CD4-positive, alpha-beta T cell treated with Interleukin-2 at 100 ng/mL for 4 hours (primary cell): Measurements from ENCODE around the gene PSMF1.
"Not testable (repeated sequence)": the region's sequence is repeated elsewhere in the genome, so short reads cannot be mapped to it uniquely, and the experiment has no call there.

Source experiments
- DNase-seq: peaks from one replicate; pipeline ENCODE4 v3.0.0-alpha.2; 2020; ENCODE audit warnings: low spot score

Gene PSMF1

DNA sequence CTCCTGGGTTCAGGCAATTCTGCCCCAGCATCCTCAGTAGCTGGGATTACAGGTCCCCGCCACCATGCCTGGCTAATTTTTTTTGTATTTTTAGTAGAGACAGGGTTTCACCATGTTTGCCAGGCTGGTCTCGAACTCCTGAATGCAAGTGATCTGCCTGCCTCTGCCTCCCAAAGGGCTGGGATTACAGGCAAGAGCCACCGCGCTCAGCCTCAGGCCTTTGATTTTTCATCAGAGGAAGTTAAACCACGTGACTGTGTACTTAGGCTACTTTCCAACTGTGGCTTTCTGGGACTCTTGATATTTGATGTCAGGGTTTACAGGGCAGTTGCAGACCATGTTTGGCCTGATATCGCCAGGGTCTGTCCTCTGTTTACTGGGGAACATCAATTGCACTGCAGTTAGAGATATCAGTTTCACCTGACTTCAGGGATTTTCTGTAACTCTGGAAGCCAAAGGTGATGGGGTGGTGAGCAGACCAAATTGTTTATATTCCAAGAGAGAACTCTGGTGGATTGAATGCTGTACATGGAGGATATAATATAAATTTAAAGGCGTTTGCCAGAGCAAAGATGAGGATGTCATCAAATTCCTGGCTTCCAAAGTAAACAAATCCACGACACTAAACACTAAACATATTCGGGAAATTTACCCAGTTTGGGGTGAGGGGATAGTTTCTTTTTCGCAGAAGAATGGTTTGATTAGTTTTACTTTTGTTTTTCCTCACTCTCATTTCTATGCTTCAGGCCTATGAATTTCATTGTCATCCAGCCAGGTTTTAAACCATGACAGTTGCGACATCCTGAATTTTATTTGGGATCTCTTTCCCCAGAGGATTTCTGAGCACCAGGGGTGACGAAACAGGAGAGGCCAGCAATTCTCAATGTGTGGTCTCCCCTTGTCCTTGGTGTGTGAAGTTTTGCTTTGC, 4.2 kb downstream of the PSMF1 start:
- DNase-seq, result no peak

DNA sequence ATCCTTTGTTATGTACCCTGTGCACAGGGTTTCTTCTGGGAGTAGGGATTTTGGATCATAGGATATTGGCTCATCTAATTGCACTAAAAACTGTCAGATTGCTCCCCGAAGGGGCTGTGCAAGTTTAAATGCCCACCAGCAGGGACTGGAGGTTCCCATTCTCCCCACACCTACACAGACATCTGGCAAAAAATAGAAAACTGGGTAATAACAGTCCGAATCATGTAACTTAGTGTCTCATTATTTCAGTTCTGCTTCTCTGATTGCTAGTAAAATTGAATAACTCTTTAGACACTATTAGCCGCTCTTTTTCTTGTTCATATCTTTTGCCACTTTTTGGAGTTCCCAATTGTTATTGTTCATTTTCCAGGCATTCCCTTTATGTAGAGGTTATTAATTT, 5.3 kb downstream of the PSMF1 start:
- no peak for DNase-seq

DNA sequence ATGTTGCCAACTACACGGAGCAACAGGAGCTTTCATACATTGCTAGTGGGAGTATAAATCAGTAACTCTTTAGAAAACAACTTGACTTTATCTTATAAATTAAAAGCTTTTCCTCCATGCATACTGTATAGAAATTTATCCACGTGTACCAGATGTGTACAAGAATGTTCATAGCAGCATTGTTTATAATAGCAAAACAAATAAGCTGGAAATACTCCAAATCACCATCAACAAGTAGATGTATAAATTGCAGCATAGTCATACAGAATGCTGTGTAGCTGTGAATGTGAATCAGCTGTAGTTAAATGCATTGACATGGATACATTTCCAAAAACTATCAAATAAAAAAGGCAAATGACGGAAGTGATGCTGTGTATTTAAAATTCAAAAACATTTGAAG, 6.0 kb downstream of the PSMF1 start:
- DNase-seq, result no peak

DNA sequence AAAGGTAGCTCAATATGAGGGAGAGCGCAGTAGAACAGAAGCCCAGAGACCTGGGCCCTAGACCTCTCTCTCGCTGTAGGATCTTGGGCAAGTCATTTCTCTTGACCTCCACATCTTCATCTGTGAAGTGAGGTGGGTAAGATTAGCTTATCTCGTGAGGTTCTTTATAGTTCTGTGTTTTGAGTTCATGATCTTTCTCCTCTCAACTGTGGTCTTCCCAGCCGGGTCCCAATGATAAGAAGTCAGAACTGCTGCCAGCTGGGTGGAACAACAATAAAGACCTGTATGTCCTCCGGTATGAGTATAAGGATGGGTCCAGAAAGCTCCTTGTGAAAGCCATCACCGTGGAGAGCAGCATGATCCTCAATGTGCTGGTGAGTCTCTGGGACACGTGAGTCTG, 6.9 kb downstream of the PSMF1 start:
- no peak for DNase-seq

DNA sequence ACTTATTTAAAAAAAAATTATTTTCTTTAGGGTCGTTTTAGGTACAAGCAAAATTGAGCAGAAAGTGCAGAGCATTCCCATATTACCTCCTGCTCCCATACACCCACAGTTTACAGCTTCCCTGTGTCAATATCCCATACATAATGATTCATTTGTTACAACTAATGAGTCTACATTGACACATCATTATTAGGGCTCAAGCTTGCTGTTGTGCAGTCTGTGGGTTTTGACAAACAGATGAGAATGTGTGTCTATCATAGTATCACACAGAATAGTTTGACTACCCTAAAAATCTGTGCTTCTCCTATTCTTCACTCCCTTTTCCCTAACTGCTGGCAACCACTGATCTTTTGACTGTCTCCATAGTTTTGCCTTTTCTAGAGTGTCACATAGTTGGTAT, 9.4 kb downstream of the PSMF1 start:
- DNase-seq, result no peak

DNA sequence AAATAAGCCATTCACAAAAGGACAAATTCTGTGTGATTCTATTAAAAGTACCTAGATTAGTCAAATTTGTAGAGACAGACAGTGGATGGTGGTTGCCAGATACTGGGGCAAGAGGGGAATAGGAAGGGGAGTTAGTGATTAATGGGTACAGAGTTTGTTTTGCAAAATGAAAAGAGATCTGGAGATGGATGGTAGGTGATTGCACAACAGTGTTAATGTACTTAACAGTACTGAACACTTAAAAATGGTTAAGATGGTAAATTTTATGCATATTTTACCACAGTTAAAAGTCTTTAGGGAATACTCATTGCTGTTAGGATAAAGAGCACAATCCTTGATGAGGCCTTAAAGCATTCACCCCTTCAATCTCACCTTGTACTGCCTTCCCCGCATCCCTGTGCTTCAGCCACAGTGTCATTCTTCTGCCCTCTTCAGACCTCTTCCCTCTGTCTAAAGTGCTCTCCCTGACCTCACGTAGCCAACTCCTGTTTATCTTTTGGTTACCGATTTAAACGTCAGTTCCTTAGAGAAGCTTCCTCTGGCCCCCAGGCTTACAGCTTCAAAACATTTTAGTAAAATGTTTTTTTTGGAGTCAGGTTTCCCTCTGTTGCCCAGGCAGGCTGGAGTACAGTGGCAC, 11.8 kb downstream of the PSMF1 start:
- DNase-seq, result no peak

DNA sequence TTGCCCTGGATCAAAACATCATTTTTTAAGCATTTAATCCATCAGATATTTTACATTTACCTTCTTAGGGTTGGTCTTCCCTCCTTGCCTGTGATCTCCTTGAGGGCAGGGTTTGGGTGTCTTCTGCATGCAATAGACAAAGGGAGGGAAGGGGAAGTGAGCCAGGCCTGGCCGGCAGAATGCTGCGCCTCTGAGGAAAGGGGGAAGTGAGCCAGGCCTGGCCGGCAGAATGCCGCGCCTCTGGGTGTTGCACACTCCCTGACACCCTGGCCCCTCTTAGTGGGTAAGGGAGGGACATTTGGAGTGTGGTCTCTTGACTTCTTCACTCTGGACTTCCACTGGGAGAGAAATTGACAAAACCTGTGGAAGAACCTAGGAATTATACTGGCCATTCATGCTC, 12.4 kb downstream of the PSMF1 start:
- no peak for DNase-seq

DNA sequence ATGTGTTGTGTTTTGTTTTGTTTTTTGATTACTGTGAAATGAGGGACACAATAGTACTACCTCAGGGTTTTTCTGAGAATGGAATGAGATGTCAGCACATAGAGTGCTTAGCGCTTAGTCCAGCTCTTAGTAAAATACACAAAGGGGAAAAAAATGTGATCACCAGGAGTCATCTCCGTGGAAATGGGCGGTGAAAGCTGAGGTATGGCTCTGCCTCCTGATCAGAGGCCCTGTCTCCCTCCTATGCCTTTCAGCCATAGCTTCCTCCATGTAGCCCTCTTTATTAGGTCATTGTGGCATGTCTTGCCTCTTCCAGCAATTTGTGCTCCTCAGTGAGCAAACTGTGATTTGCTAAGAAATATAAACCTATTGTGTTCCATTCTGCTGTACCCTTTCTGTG, 13.0 kb downstream of the PSMF1 start:
- DNase-seq, result no peak

DNA sequence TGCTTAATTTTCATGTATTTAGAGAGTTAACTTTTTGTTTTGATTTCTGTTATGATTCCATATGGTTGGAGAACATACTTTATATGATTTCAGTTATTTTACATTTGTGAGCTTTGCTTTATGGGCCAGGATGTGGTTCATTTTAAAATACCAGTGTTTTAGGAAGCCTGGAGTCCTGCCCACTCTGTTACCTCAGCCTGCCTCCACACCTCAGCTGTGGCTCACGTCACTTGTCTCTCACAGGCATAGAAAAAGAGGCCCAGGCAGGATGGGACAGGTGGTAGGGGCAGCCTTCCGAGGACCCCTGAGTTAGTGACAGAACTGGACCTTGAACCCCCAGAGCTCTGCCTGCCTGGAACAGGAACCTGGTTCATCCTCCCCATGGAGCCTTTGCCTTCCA, 16.0 kb downstream of the PSMF1 start:
- no peak for DNase-seq

DNA sequence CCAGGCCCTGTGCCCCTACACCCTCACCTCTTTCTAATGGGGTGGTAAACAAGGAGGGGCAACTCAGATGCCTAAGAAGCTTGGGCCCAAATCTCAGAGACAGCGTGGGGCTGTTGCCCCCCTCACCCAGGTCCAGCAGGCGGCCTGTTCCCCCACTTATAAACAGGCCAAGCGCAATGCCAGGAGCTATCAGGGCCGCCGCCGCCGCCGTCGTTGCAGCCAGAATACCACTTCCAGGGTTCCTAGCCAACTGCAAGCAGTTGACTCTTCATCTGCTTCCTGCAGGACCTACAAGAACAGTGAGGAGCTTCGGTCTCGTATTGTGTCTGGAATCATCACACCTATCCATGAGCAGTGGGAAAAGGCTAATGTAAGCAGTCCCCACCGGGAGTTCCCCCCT, 16.4 kb downstream of the PSMF1 start:
- DNase-seq, result no peak

DNA sequence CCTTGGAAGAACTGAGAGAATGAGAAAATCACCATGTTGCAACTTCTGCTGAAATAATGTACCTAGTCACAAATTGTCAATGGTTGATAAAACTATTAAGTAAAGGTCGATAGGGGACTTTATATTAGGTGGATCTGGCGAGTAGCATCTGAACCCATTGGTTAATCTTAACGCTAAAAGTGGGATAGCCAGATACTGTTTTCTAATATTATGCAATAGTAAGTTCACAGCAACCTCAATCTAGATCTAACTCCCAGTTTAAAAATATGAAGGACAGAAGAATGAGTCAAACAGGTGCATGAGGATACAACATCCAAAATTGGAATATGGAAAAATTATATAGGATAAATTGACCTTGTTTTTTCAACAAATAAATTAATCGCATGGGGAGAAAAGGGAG, 18.8 kb downstream of the PSMF1 start:
- DNase-seq, result no peak

DNA sequence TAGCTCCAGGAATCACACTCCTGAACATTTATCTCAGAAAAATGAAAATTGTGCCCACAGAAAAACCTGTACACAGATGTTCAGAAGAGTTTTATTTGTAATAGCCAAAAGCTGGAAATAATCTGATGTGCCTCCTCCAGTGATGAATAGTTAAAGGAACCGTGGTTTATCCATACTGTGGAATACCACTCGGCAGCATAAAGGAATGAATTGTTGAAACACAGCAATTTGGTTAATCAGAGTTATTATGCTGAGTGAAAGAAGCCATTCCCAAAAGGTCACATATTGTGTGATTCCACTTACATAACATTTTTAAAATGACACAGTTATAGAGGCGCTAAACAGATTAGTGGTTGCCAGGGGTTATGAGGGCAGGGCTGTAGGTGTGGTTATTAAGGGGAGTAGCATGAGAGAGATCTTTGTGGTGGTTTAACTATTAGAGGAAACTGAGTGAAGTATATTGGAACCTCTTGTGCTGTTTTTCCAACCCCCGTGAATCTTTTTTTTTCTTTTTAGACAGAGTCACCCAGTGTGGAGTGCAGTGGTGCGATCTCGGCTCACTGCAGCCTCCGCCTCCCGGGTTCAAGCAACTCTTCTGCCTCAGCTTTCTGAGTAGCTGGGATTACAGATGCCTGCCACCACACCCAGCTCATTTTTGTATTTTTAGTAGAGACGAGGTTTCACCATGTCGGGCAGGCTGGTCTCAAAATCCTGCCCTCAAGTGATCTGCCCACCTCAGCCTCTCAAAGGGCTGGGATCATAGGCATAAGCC, 26.2 kb downstream of the PSMF1 start:
- no peak for DNase-seq

DNA sequence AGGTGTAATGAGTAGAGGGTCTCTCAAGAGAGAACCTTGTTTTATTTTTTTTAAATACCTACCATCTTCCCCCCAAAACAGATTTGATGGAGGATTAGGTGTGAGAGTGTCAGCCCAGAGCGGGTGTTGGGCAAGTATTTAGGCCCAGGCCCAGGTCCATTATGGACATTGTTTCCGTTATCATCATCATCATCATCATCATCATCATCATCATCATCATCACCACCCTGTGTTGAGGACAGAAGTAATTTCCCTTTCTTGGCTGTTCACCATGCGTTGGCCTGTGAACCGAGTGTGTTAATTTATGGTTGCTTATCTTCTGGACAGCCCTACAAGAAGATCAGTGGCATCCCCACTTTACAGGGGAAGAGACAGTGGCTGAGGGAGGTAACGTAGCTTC, 28.6 kb downstream of the PSMF1 start:
- DNase-seq, result no peak

DNA sequence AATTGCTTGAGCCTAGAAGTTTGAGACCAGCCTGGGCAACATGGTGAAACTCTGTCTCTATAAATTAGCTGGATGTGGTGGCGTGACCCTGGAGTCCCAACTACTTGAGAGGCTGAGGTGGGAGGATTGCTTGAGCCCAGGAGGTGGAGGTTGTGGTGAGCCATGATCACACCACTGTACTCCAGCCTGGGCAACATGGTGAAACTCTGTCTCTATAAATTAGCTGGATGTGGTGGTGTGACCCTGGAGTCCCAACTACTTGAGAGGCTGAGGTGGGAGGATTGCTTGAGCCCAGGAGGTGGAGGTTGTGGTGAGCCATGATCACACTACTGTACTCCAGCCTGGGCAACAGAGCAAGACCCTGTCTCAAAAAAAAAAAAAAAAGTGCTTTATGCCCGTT, 31.4 kb downstream of the PSMF1 start:
- DNase-seq, result not testable (repeated sequence)

DNA sequence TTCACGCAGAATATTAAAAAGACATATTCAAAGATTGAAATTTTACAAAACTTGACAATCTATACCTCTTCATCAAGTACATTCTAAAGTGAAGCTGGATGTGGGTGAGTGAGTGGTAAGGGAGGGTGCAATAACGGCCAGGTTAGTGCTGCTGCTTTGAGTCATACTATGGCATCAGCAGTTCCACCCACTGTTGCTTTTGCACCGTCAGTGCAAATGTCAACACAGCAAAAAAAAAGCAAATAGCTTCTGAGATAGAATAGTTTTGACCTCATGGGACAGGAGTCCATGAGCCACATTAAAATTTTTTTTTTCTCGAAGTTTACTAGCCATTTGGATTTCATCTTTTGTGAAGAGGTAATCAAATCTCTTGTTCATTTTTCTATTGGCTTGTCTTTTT, 31.8 kb downstream of the PSMF1 start:
- DNase-seq, result no peak

DNA sequence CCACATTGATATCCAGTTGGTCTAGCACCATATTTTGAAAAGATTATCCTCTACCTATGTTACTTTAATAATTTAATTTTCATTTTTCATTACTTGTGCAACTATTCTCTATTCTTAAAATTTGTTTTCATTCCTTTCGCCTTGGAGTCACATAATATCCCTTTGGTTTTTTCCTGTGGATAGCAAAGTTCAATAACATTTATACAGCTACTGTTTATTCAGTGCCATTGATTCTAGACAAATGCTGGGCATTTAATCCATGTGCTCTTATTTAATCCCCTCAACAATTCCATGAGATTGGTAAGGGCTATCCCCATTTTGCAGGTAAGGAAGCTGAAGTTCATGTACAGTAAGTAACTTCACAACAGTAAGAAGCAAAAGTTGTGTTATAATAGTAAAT, 32.6 kb downstream of the PSMF1 start:
- no peak for DNase-seq

DNA sequence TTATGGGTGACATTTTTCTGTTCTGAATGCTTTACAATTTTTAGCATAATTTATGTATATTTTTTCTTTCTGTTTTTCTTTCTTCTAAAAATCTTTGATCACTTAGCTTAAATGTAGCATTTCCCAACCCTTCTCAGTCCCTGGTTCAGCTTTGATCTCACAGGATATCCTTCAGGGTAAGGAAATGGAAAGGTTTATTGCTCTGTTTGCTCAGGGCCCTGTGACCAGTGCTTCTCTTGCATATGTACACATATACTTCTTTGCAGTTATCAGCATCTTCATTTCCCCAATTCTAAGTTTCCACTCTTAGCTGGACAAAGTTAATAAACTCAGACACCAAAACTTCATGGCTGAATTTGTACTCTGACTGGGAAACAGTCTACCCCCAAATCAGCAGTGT, 35.8 kb downstream of the PSMF1 start:
- no peak for DNase-seq

DNA sequence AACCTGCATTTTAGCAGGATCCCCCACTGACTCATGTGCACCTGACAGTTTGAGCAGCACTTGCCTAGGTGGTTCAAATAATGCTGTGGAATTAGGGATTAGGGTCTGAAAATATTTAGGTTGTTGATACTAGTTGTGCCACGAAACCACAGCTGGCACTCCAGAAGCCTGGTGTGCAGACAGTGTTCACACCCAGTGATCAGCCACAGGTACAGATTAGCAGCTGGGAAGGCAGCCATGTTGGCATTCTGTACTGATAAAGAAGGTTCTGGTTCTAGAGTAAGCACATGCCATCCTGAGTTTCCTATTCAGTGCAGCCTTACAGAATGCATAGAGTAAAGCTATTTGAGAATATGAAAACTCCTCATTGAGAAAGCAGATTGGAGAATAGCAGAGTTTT, 36.3 kb downstream of the PSMF1 start:
- no peak for DNase-seq

DNA sequence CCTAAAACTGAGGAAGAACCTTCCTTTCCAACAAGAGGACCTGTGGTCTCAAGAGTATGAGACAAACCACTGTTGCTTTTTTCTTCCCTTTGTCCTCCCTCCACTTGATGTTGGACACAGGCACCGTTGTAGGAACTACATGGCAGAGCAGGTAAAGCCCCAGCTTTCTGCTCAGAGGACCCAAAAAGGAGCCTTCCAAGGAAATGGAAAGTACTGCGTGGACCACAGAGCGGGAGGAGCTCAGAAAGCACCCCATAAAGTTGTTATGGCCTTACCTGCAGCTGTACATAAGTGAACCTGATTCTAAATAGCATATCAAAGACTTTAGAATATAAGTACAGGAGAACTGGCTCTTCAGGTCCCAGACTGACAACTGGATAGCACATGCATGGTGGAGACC, 36.9 kb downstream of the PSMF1 start:
- no peak for DNase-seq

DNA sequence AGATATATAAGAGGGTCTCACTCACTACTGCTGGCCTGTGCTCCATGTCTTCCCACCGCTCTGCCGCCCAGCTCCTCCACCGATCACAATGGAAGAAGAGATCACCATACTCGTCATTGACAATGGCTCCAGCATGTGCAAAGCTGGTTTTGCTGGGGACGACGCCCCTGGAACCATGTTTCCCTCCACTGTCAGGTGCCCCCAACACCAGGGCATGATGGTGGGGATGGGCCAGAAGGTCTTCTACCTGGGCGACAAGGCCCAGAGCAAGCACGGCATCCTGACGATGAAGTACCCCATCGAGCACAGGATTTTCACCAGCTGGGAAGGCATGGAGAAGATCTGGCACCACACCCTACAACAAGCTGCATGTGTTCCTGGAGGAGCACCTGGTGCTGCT, 42.1 kb downstream of the PSMF1 start:
- DNase-seq, result no peak

DNA sequence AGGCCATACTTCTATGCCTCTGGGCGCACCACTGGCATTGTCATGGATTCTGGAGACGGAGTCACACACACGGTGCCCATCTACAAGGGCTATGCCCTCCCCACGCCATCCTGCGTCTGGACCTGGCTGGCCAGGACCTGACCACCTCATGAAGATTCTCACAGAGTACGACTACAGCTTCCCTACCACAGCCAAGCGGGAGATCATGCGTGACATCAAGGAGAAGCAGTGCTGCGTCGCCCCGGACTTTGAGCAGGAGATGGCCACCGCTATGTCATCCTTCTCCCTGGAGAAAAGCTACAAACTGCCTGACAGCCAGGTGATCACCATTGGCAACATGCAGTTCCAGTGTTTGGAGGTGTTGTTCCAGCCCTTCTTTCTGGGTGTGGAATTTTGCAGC, 42.6 kb downstream of the PSMF1 start:
- no peak for DNase-seq

DNA sequence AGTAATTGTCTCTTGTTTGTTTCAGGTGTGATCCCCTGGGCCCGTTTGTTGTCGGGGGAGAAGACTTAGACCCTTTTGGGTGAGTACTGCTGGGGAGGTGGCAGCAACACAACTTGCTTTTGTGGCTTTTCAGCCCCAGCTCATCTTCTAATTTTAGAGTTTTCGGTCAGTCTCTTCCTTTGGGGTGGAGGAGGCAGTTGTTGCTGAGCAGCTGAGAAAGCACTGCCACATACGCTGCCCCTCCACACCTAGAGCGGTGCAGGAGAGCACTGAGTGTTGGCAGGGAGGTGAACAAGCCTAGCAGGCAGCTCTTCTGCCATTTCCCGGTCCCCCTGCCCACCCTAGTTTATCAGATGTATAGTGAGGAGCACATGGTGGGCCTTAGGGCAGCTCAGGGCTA, 44.7 kb downstream of the PSMF1 start:
- DNase-seq, result no peak

DNA sequence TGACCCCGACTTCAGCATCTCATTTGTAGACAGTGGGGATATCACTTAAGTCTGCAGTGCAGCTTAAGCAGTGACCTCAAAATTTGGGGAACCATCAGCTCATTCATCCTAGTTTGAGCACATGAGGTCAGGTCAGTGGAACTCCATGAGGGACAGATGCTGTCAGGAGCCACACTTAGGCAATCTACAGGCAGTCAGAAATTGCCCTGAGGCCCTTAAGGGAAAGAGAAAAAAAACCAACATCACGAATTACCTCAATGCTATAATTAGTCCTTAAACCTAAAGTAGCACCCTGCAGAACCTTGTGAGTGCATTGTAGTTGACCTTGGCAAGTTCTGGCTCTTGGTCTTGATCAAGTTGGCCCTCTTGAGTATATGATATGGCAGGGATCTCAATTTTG, 45.3 kb downstream of the PSMF1 start:
- DNase-seq, result no peak
